HG03442 (cell line): ENCODE results near the gene RD3L.

Source experiments
- ATAC-seq: cut with Tn5 transposase; IDR thresholded peaks from one replicate; pipeline ENCODE4 v1.9.1; 2021; ENCODE audit warnings: mild to moderate bottlenecking, moderate library complexity; ENCODE audit not compliant: unreplicated experiment

RD3L gene

GRCh38 chr14:103897075-103897947, 45.0 kb downstream of the RD3L start:
- ATAC-seq: no peak

GRCh38 chr14:103896578-103896977, 45.8 kb downstream of the RD3L start:
- no peak for ATAC-seq

GRCh38 chr14:103894723-103895059, 47.6 kb downstream of the RD3L start:
- no peak for ATAC-seq

- no peak for ATAC-seq
These were observed 48.2 kb downstream of the RD3L start for GRCh38 chr14:103894034-103894722.

GRCh38 chr14:103892247-103892646, 50.1 kb downstream of the RD3L start:
- no peak for ATAC-seq

- no peak for ATAC-seq
These were observed 50.6 kb downstream of the RD3L start for GRCh38 chr14:103891667-103892215.

- ATAC-seq: no peak
These were observed 51.3 kb downstream of the RD3L start for GRCh38 chr14:103890821-103891666.
